Middle frontal gyrus (tissue), 1 donor: ENCODE results near the gene MIGA2.

Experiments used
- DNase-seq: peaks from one replicate; pipeline ENCODE4 v3.0.0-alpha.2; 2015; ENCODE audit warnings: low spot score; ENCODE audit errors: extremely low spot score

Gene MIGA2

DNA sequence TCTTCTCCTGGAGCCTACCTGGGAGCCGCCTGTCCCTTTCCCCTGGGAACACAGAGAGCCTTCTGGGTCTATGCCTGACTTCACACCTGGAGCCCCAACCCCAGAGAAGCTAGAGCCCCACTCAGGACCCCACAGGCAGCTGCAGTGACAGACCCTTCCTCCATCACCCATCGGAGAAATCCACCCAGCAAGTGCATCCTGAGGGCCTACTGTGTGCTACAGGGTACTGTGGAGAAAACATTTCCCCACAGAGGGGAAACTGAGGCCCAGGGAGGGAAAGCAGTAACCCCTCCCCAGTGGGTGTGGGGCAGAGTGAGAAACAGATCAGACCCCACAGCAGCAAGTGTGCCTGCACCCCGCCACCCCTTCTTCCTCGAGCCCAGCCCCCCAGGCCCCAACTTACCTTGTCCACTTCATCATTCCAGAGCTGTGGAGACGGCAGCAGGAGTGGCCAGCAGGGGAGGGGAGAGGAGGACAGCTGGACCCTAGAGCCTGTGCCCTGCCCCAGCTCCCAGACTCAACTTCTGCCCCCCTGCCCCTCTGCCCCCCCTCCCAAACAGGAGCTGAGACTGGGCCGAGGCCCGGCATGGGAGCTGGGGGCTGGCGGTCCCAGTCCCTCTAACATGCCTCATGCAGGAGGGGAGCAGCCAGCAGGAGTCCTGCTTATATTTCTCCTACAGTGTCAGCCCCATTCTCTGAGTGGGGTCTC, 26.0 kb upstream of the MIGA2 start:
- no peak for DNase-seq

DNA sequence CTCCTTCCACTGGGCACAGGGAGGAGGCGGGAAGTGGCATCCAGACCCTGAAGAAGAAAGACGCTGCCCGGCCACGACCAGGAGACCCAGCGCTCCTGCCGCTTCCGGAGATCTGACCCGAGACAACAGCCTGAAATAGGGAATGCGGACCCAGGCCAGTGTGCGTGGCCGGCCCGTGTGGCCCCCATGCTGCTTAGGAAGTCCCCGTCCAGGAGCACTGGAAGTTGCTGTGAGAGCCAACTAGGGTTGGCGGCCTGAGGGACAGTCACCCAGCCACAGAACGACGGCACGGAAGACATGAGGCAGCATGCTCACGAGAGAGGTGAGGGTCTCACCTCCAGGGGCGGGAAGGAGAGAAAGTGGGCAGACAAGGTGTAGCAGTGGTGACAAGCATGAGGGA, 25.3 kb upstream of the MIGA2 start:
- DNase-seq = no peak

DNA sequence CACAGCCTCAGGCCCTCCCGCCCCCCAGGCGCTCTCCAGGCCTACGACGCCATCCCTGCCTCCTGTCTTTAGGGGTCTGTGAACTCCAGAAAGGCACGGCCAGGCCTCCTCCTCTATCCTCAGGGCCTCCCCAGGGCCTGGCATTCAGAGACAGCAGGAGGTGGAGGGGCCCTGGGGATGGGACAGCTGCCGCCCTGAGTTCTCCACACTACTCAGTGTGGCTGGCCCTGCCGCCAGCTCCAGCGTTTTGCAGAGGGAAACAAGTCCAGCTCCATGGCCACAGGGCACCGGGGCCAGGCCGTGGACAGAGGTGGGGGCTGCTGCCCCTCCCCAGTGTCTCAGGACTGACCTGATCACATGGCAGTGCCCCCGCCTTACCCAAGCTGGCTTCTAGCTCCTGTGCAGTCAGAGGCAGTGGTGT, 24.7 kb upstream of the MIGA2 start:
- no peak for DNase-seq

DNA sequence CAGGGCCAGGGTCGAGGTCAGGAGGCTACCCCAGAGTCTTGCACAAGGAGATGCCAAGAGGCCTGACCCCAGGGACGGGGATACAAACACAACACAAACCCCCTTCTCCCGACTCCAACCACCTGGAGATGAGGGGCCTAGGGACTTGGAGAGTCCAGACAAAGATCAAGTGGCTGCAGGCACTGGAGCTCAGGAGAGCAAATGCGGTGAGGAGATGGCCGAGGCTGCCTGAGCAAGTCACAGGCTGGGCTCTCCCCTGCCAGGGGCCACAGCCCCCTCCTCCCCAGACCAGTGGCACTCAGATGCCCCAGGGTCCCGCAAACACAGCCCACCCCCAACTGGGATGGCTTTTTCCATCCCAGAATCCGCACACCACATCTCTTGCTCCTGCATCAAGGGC, 24.1 kb upstream of the MIGA2 start:
- DNase-seq = no peak

DNA sequence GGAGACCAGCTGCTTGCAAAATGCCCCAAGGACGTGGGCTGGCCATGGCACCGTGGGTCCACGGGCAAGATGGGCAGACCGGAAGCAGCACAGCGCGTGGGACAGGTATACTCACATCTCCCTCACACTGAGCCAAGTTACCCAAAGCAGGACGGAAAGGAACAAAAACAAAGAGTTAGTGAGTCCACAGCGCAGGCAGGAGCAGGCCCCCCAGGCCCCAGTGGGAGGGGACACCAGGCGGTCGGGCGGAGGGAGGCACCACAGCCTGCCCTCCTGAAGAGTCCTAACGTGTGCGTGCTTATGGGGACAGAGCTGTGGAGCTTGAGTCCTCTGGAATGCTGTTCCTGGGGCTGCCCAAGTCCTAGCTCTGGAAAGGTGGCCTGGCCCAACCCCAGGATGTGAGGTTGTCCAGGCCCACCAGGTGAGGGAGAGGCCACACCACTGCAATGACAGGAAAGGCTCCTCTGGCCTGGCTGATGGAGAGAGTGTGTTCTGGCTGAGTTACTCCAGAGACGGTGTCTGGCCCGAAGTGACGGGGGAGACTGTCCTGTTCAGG, 23.5 kb upstream of the MIGA2 start:
- DNase-seq = no peak

DNA sequence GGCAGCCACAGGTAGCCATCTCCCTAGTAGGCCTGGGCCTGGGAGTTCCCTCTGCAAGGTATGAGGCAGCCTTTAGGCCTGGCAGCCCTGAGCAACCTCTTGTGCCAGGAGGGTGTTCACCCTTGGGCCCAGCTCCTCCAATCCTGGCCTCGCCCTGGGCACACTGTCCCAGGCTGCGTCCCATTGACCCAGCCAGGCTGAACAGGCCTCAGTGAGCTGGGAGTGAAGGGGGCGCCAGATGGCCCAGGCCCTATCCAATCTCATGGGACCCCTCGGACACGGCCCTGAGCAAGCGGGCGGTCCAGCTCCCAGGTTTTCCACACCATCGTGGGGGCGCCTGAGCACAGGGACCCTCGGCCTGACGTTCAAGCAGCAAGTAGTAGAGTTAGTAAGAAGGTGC, 22.8 kb upstream of the MIGA2 start:
- DNase-seq = no peak

DNA sequence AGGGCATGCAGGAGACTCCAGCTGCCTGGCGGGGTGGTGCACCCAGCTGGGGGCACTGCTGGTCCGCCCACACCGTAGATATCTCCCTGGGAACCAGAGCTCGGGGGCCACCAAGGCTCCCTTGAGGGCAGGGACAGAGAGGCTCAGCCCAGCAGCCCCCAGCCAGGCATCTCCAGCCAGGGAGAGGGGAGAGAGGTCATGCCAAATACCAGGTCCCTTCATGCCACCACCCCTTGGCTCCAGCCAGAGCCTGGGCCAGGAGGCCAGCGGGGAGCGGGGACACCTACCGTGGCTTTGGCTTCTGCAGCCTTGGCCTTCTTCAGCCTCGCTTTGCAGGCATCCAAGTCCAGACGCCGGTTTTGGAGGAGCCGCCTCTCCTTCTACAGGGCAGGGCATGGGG, 22.3 kb upstream of the MIGA2 start:
- no peak for DNase-seq

DNA sequence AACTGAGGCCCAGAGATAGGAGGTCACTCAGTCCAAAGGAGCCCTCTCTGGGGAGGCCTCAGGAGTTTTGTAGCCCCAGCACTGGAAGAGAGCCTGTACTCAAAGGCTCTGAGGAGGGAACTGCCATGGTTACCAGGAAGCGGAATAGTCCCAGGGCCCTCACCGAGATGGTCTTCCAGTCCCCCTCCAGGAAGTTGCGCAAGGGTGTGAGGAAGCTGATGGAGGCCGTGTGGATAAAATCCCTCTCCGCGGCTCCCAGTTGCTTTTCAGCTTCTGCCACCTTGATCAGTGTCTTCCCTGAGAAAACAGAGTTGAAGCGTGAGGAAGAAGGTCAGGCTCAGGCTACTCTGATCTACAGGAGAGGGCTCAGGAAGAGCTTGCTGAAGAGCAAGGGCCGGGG, 21.8 kb upstream of the MIGA2 start:
- DNase-seq = no peak

DNA sequence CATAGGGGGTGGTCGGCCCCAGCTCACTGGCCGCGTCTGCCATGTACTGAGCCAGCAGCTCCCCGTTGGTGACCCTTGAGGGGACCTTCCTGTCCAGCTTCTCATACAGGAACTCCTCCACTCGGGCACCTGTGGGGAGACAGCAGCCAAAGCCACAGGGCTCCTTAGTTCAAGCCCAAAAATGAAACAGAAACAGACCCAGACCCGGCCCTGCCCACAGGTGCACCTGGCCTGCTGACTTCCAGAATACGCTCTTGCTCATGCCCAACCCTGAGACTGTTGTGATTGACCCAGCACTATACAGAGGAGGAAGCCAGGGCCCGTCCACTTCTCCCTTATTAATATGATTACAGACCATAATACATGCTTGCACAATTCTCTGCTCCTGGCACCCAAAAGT, 15.3 kb upstream of the MIGA2 start:
- no peak for DNase-seq

DNA sequence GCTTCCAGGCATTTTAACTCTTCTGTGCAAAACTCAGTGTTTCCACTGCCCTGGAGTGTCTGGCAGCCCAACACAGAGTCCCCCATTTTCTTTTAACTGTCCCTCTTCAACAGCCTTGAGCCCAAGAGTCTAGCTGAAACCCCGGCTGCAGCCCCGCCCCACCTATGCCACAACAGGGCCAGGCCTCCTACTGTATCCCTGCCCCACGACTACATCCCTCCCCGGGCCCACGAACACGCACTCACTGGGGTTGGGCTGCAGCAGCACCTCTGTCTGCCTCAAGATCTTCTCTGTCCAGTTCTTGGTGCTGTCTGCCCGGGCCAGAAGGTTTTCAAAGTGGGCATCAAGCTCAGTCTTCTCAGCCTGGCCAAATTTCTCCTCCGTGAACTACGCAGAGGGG, 14.4 kb upstream of the MIGA2 start:
- DNase-seq = no peak

DNA sequence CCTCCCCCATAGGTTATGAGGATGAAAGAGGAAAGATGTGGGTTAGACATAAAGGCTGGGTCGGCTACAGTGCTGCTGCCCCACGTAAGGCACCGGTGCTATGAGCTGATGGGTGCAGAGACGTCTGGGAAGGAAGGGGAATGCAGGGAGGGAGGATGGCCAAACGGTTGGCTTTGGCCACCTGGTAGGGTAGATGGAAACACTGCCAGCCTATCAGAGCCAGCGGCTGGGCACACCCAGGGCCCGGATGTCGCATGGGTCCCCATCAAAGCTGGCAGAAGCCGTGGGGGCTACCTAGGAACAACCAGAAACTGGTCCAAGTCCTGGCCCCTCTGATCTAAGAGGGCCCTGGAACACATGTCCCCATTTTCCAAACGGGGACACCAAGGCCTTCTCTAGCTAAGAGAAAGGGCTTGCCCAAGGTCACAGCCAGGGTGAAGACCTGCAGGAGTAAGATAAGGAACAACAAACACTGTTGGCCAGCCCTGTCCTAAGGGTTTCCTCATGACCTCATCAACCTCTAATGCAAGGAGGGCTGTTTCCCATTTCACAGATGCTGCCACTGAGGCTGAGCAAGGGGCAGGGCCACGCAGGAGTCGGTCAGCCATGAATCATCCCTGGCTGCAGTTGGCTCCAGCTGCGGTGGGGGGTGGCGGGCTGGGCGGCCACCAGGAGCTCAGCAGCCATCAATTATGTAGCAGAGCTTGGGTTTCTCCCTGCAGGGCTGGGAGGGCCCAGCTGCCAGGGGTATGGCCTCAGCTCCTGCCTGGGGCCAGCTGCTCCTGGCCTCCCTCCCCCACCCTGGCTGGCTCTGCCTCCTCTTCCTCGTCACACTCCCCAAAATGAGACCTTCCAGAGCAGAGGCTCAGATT, 13.2 kb upstream of the MIGA2 start:
- no peak for DNase-seq

DNA sequence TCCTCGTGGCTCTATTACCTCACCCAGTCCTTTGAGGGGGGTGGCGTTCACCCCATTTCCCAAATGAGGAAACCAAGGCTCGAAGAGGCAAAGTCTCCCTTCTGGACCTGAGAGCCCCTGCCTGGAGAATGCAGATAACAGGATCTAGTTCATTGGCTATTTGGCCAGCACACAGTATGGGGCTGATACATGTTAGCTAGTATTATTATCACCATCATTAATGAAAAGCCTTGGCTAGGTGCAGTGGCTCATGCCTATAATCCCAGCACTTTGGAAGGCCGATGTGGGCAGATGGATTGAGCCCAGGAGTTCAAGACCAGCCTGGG, 12.6 kb upstream of the MIGA2 start:
- no peak for DNase-seq

DNA sequence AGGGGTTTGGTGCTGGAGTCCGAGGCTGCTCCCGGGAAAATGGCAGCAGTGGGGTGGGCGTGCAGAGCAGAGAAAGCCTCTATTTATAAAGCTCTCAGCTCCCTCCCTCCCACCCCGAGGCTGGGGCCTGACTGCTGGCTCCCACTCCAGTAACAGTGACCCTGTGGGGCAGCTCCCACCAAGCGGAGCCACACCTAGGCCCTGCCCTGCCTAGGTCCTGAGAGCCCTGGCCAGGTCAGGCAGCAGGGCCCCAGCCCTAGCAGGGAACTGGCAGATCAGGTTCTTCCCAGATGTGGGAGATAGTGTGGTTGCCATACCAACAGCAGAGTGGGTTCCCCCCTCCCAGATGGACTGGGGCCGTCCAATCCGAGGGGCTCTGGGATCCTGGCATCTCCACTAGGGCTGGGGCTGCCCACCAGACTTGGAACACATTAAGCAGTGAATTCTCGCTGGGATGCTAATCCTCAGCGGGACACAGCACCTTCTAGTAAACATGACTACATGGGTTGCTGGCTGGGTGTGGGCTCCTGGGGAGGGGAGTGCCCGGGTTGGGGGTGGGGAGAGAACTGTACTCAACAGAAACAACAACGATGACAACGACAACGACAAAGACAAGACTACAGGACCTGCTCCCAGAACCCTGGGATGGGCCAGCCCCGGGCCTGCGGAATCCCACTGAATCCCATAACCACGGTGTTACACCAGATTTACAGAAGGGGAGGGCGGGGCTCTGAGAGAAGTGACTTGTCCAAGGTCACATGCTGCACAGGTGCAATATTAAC, 9.8 kb upstream of the MIGA2 start:
- DNase-seq = peak; percentile 52

DNA sequence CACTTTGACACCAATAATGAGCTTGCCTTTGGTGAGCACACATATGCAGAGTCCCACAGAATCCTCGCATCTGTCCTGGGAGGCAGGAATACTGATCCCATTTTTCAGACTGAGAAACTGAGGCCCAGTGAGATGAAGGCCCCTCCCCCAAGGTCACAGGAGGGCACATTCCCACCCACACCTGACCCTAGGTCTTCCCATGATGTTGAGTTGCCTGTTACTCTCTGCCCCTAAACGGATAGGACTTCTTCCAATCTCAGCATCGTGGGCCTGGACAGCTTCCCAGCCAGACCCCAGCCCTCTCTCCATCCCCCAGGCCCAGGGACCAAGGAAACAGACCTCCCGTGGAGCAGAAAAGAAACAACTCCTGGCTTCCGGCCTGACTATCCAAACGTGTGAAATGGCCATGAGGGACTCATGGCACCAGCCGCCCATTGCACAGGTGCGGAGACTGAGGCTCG, 9.2 kb upstream of the MIGA2 start:
- no peak for DNase-seq

DNA sequence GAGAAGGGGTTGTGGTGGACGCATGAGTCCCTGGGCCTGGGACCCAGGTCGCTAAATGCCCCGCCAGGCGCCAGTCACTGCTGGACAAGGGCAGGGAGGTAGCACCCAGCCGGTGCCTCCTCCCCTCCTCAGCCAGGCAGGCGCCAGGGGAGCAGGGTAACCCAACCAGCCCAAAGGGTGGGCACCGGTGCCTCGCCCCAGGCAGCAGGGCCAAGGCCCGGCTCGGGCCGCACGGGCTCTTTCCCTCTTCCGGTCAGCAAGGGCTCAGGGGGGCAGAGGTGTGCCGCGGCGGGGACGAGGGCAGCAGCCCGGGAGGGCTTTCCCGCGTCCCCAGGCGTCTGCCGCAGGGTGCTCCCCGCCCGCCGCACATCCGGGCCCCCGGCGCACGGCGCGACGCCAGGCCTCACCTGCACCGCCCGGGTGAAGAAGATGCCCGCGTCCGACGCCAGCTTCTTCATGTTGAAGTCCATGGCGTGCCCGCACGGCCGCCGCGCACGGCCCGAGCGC, 8.7 kb upstream of the MIGA2 start:
- DNase-seq = no peak

DNA sequence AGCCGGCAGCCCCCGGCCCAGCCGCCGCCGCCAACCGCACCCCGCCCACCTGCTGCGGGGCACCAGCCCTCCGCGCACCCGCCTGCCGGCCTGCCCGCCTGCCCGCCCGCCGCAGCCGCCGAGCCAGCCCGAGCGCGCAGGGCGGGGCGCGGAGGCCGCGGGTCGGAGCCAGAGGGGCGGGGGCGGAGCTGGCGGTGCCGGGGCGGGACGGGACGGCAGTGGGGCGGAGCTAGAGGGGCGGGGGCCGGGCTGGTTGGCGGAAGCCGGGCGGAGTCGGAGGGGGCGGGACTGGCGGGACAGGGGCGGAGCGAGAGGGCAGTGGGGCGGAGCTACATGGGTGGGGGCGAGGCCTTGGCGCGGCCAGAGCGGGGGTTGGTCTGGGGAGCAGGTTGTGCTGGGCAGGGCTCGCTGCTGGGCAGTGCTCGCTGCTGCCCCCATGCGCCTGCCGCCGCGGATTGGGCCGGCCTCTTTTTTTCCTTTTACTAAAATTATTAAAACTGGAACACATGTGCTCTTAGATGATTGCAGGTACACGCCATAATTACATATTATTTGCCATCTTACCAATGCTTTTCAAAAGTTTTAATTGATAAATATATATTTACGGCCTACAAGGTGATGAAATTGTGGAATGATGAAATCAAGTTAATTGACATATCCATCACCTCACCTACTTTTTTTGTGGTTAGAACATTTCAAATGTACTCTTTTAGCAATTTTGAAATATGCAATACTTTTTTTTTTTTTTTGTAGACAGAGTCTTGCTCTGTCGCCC, 8.0 kb upstream of the MIGA2 start, which contains the start of gene SH3GLB2:
TSS of gene SH3GLB2 (minus strand) at position 140 of the 775 bp plus-strand sequence. CDS start 177 bp downstream, outside the sequence.
- peak; percentile 84 for DNase-seq

DNA sequence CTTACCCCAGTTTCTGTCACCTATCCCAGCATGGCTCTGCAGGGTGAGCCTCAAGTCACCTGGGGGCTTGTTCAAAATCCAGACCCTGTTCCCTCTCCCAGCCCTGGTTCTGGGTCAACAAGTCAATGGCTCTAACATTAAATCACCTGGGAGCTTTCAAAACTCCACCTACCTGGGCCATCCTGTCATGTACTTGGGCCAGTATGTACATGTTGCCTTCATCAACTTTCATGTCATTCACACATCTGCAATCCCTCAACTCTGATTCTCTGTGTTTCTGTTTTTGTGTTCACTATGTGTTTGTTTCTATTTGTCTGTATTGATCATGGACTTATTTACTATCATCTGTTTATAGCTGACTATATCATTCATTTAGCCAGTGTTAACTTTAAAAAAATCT, 6.2 kb upstream of the MIGA2 start:
- DNase-seq = no peak

DNA sequence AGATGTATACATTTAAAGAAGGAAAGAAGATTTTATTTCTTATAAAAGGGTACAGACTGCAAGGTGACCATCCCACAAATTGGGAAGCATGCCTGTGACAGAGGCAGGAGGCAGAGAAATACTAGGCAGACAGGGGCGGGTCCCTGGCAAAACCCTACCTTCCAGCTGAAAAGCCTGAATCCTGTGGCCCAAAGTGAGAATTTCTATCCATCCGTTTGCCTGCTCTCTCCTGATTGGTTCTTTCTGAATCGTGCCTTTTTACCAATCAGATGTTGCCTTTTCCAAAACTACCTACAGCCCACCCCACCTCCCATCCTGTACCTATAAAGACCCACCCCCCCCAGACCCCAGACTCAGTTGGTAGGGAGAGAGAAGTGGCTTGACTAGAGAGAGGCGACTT, 4.9 kb upstream of the MIGA2 start:
- no peak for DNase-seq

DNA sequence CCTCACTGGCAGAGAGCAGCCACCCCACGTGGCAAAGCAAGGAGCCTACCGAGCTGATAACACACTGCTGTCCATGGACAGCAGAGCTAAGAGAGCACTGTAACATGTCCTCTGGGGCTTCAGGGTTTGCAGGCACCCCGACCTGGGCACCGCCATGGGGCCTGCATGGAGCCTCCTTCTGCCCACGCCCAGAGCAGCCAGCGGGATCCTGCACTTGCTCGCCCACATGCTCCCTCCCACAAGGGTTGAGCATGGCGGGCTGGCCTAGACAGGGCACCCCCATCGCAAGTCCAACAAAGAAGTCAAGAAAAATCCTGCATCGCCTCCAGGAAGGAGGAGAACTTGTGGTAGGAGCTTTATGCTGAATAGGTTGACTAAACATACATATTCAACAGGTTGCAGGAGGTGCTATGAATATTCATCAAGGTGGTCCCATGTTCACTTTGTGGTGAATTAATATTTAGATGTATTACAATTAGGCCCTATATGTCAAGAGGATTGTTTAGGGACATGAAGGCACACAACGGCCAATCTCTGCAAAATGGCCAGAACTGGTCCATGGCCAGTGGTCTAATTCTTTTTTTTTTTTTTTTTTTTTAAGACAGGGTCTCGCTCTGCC, 3.8 kb upstream of the MIGA2 start:
- DNase-seq = no peak

DNA sequence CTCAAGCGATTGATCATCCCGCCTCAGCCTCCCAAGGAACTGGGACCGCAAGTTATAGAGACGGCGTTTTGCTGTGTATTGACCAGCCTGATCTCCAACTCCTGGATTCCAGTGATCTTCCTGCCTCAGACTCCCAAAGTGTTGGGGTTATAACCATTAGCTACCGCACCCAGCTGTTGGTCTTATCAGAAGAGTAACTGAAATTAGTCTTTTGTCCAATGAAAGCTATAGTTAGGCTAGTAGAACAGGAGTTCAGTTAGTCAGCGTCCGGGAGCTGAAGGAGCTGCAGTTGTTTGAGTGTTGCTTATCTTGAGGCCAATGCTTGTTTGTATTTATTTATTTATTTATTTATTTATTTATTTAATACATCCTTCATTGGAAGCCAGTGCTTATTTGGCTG, 3.2 kb upstream of the MIGA2 start:
- no peak for DNase-seq
